ENCODE data around the gene SPRR1A. TPM values are rescaled to one million over a fixed set of nuclear protein-coding genes. Genes with fewer than 3 reads are reported as not detected.
A peak's percentile ranks its signal among the peaks of the same experiment; 100 is the strongest.

Gene SPRR1A
- total and polyA plus RNA-seq, 10 of the 15 experiments (the other 5 are each of a cell fraction or from before 2014, with no cell fraction given), result not detected

DNA sequence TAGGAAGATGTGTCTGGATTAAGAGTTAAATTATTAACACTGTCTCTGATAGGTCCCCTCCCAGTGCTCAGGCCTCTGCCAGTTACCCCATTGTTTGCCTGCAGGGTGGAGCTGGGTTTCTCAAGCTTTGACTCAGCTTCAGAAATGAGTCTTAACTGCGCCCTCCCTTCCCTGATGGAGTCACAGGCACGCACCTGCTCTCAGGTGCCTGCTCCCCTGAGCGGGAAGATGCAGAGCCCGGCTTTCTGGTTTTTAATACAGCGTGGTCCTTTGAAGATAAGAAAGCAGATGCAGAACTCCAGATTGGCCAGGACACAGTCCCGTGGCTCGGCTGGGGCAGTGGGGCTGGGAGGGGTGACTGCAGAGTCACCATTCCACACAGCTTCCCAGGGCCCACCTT is 16.7 kb upstream of the SPRR1A start:
- ChIA-PET SMC1A (ENCODE audit: uncharacterized antibody, unreplicated experiment) (interaction anchor here (1.1 to 1.8 kb wide), 4 partner anchors 13 to 65 kb away, joined by 3 to 5 read pairs (median 4); no protein-coding TSS in a partner anchor), RAD21 (ENCODE audit: unreplicated experiment) (no interaction called here), CTCF (interaction anchor here (0.9 kb wide), 1 partner anchor 226 kb away, joined by 6 read pairs; no protein-coding TSS in a partner anchor), POLR2A (no interaction called here)
- BruUV-seq (replicated peaks), result no TSS peak
- H3K9ac ChIP-seq (ENCODE audit: control insufficient read depth, insufficient read depth, low read length), result no peak overlapping the region
- peaks cover 6% of the 10 kb centered on the region; the same call in 1 of the 2 replicates for H3K4me1 ChIP-seq (ENCODE audit: control insufficient read depth, insufficient read depth, low read length)
- intact Hi-C loops (cut with micrococcal nuclease; ENCODE audit: unreplicated experiment), result loop anchor here (10.0 kb wide), 1 partner anchor 258 kb away; no protein-coding TSS in a partner anchor
- no peak overlapping the region for H2AFZ ChIP-seq (ENCODE audit: control insufficient read depth, low read depth, low read length)
- H3K27me3 ChIP-seq (replicated peaks in 1 of 2; ENCODE audit: control insufficient read depth in 2 of 2, insufficient read depth in 2 of 2, low read length in 1 of 2), result no peaks in the 10 kb centered on the region; a peak in 1 of 4 replicates
- in situ Hi-C loops (cut with MboI), result no loop called here
- H3K27ac ChIP-seq (ENCODE audit: control insufficient read depth, insufficient read depth), result no peak overlapping the region
- no peaks in the 10 kb centered on the region for H4K20me1 ChIP-seq (ENCODE audit: control insufficient read depth, insufficient read depth)
- no peaks in the 10 kb centered on the region for H3K79me2 ChIP-seq (ENCODE audit: control insufficient read depth, insufficient read depth, low read length)
- H3K9me3 ChIP-seq (replicated peaks; ENCODE audit: control insufficient read depth, insufficient read depth, low read length), result no peaks in the 10 kb centered on the region
- WGBS (ENCODE audit: insufficient coverage, insufficient replicate concordance, low lambda C conversion rate, missing lambda C conversion rate), result under 1% methylated on average over 7 of the region's 7 CpGs
- DNase-seq (ENCODE audit: low read depth, low spot score) (no peak), FAIRE-seq (no peak), ATAC-seq (peak; percentile 80)
- H3K36me3 ChIP-seq (ENCODE audit: control insufficient read depth in 2 of 2, insufficient read depth in 2 of 2, low read length in 1 of 2), result no peaks in the 10 kb centered on the region
- no peak overlapping the region for H3K4me2 ChIP-seq (ENCODE audit: control insufficient read depth, insufficient read depth)
- H3K4me3 ChIP-seq, result no peak overlapping the region
- TF ChIP-seq, protein P1, sequence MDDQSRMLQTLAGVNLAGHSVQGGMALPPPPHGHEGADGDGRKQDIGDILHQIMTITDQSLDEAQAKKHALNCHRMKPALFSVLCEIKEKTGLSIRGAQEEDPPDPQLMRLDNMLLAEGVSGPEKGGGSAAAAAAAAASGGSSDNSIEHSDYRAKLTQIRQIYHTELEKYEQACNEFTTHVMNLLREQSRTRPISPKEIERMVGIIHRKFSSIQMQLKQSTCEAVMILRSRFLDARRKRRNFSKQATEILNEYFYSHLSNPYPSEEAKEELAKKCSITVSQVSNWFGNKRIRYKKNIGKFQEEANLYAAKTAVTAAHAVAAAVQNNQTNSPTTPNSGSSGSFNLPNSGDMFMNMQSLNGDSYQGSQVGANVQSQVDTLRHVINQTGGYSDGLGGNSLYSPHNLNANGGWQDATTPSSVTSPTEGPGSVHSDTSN (IDR thresholded peaks at IDR 0.05; ENCODE audit: insufficient replicate concordance, low read depth, low read length), result no peak
- TF ChIP-seq BHLHE40 (IDR thresholded peaks at IDR 0.05; ENCODE audit: borderline replicate concordance in 1 of 2, low read depth in 2 of 2, low read length in 1 of 2) (peak in 1 of 2 experiments; percentile 10; a peak in 1 of 4 replicates), RB1 (IDR thresholded peaks at IDR 0.05; ENCODE audit: borderline replicate concordance) (no peak), SRF (IDR thresholded peaks at IDR 0.05; ENCODE audit: low read depth in 2 of 2, low read length in 2 of 2) (no peak), IRF4 (IDR thresholded peaks at IDR 0.05; ENCODE audit: low read depth, low read length) (0 out of 2 replicates have a peak, but pooled peaks have one; percentile 43), CHD1 (IDR thresholded peaks at IDR 0.05; ENCODE audit: low read depth, low read length) (no peak), MXI1 (IDR thresholded peaks at IDR 0.05; ENCODE audit: low read depth, low read length) (no peak), ZNF24 (IDR thresholded peaks at IDR 0.05) (no peak), JUNB (IDR thresholded peaks at IDR 0.05) (peak; percentile 76)
- TF ChIP-seq, protein P2, sequence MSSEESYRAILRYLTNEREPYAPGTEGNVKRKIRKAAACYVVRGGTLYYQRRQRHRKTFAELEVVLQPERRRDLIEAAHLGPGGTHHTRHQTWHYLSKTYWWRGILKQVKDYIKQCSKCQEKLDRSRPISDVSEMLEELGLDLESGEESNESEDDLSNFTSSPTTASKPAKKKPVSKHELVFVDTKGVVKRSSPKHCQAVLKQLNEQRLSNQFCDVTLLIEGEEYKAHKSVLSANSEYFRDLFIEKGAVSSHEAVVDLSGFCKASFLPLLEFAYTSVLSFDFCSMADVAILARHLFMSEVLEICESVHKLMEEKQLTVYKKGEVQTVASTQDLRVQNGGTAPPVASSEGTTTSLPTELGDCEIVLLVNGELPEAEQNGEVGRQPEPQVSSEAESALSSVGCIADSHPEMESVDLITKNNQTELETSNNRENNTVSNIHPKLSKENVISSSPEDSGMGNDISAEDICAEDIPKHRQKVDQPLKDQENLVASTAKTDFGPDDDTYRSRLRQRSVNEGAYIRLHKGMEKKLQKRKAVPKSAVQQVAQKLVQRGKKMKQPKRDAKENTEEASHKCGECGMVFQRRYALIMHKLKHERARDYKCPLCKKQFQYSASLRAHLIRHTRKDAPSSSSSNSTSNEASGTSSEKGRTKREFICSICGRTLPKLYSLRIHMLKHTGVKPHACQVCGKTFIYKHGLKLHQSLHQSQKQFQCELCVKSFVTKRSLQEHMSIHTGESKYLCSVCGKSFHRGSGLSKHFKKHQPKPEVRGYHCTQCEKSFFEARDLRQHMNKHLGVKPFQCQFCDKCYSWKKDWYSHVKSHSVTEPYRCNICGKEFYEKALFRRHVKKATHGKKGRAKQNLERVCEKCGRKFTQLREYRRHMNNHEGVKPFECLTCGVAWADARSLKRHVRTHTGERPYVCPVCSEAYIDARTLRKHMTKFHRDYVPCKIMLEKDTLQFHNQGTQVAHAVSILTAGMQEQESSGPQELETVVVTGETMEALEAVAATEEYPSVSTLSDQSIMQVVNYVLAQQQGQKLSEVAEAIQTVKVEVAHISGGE (CRISPR knock-in tag; IDR thresholded peaks at IDR 0.05), result no peak
- TF ChIP-seq, protein P3, sequence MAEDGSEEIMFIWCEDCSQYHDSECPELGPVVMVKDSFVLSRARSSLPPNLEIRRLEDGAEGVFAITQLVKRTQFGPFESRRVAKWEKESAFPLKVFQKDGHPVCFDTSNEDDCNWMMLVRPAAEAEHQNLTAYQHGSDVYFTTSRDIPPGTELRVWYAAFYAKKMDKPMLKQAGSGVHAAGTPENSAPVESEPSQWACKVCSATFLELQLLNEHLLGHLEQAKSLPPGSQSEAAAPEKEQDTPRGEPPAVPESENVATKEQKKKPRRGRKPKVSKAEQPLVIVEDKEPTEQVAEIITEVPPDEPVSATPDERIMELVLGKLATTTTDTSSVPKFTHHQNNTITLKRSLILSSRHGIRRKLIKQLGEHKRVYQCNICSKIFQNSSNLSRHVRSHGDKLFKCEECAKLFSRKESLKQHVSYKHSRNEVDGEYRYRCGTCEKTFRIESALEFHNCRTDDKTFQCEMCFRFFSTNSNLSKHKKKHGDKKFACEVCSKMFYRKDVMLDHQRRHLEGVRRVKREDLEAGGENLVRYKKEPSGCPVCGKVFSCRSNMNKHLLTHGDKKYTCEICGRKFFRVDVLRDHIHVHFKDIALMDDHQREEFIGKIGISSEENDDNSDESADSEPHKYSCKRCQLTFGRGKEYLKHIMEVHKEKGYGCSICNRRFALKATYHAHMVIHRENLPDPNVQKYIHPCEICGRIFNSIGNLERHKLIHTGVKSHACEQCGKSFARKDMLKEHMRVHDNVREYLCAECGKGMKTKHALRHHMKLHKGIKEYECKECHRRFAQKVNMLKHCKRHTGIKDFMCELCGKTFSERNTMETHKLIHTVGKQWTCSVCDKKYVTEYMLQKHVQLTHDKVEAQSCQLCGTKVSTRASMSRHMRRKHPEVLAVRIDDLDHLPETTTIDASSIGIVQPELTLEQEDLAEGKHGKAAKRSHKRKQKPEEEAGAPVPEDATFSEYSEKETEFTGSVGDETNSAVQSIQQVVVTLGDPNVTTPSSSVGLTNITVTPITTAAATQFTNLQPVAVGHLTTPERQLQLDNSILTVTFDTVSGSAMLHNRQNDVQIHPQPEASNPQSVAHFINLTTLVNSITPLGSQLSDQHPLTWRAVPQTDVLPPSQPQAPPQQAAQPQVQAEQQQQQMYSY (CRISPR knock-in tag; IDR thresholded peaks at IDR 0.05), result no peak
- TF ChIP-seq, protein P4, sequence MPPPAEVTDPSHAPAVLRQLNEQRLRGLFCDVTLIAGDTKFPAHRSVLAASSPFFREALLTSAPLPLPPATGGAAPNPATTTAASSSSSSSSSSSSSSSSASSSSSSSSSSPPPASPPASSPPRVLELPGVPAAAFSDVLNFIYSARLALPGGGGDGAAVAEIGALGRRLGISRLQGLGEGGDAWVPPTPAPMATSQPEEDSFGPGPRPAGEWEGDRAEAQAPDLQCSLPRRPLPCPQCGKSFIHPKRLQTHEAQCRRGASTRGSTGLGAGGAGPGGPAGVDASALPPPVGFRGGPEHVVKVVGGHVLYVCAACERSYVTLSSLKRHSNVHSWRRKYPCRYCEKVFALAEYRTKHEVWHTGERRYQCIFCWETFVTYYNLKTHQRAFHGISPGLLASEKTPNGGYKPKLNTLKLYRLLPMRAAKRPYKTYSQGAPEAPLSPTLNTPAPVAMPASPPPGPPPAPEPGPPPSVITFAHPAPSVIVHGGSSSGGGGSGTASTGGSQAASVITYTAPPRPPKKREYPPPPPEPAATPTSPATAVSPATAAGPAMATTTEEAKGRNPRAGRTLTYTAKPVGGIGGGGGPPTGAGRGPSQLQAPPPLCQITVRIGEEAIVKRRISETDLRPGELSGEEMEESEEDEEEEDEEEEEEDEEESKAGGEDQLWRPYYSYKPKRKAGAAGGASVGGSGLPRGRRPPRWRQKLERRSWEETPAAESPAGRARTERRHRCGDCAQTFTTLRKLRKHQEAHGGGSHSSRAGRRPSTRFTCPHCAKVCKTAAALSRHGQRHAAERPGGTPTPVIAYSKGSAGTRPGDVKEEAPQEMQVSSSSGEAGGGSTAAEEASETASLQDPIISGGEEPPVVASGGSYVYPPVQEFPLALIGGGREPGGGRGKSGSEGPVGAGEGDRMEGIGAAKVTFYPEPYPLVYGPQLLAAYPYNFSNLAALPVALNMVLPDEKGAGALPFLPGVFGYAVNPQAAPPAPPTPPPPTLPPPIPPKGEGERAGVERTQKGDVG (CRISPR knock-in tag; IDR thresholded peaks at IDR 0.05), result no peak

Measured in GM12878 (cell line).